GM19467 (cell line): ENCODE data around the gene GAPVD1.
A peak's percentile ranks its signal among the peaks of the same experiment; 100 is the strongest.
"Not testable (repeated sequence)": the region's sequence is repeated elsewhere in the genome, so short reads cannot be mapped to it uniquely, and the experiment has no call there.

Experiments used
- ATAC-seq: cut with Tn5 transposase; IDR thresholded peaks from one replicate; pipeline ENCODE4 v1.9.1; 2021; ENCODE audit warnings: mild to moderate bottlenecking, moderate library complexity; ENCODE audit not compliant: unreplicated experiment

The GAPVD1 gene, protein sequence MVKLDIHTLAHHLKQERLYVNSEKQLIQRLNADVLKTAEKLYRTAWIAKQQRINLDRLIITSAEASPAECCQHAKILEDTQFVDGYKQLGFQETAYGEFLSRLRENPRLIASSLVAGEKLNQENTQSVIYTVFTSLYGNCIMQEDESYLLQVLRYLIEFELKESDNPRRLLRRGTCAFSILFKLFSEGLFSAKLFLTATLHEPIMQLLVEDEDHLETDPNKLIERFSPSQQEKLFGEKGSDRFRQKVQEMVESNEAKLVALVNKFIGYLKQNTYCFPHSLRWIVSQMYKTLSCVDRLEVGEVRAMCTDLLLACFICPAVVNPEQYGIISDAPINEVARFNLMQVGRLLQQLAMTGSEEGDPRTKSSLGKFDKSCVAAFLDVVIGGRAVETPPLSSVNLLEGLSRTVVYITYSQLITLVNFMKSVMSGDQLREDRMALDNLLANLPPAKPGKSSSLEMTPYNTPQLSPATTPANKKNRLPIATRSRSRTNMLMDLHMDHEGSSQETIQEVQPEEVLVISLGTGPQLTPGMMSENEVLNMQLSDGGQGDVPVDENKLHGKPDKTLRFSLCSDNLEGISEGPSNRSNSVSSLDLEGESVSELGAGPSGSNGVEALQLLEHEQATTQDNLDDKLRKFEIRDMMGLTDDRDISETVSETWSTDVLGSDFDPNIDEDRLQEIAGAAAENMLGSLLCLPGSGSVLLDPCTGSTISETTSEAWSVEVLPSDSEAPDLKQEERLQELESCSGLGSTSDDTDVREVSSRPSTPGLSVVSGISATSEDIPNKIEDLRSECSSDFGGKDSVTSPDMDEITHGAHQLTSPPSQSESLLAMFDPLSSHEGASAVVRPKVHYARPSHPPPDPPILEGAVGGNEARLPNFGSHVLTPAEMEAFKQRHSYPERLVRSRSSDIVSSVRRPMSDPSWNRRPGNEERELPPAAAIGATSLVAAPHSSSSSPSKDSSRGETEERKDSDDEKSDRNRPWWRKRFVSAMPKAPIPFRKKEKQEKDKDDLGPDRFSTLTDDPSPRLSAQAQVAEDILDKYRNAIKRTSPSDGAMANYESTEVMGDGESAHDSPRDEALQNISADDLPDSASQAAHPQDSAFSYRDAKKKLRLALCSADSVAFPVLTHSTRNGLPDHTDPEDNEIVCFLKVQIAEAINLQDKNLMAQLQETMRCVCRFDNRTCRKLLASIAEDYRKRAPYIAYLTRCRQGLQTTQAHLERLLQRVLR (N-terminal part only)

DNA sequence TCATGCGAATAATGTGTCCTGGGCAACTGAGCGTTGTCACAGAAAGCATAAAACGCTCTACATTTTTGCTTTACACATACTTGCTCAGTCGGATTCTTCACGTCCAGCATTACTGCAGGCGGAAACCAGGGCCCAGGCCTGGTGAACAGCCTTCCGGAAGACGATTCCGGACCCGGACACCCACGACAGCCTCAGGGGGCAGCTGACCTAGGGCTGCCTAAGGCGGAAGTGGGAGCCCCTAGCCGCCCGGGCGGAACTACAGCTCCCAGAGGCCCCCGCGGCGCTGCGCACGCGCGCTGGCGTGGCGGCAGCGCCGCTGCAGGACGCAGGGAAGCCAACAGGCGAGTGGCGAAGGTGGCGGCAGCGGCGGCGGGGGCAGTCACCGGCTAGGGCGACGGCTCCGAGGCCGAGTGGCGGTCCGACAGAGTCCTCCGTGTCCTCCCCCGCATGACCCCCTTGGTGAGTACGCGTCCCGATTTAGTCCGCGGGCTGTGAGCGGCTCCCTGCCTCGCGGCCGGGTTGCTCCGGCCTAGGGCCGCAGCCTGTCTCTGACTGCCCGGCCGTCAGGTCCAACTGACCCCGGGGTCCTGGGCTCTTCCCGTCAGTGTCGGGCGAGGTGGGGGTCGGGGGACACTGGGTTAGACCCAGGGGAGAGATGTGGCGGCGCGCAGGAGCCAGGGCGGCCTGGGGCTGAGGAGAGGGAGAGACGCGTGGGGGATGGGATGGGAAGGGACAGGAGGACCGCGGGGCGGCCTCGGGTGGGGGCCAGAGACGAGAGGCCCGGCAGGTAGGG lies at the start of gene GAPVD1:
Gene GAPVD1 (plus strand): TSS at position 326 of the 793 bp plus-strand sequence. CDS start 37,096 bp downstream, outside the sequence.
- peak; percentile 98 for ATAC-seq

DNA sequence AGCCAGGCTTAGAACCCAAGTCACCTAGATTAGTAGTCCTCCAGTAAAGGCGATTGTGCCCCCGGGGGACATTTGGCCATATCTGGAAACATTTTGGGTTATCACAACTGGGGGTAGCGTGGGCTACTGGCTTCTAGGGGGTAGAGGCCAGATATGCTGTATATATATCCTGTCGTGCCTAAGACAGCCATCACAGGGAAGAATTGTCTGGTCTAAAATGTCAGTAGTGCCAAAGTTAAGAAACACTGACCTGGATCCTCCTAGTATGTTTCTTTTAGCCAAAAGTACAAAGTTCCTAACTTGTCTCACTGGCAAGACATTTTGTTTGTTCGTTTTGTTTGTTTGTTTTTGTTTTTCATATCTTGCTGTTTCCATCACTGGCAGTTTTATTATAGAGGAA lies 47.4 kb upstream of the GAPVD1 start:
- no peak for ATAC-seq

DNA sequence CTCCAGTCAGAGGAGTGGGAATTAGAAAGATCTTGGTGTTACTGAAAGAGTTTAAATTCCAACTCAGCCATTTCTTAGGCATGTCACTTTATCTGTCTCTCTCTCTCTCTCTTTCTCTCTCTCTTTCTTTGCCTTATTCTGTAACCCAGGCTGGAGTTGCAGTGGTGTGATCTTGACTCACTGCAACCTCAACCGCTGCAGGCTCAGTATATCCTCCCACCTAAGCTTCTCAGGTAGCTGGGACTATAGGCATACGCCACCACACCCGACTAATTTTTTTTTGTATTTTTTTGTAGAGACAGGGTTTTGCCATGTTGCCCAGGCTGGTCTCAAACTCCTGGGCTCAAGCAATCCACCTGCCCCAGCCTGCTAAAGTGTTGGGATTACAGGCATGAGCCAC lies 43.0 kb upstream of the GAPVD1 start:
- no peak for ATAC-seq

DNA sequence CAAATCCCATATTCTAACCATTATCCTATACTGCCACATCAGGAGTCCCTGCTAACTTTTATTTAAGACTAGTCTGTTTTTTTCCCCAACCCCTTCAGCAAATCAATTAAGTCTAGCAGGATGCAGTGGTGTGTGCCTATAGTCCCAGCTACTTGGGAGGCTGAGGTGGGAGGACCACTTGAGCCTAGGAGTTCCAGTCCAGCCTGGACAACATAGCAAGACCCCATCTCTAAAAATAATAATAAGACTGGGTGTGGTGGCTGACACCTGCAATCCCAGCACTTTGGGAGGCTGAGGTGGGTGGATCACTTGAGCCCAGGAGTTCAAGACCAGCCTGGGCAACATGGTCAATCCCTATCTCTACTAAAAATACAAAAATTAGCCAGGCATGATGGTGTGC lies 36.8 kb upstream of the GAPVD1 start:
- ATAC-seq: not testable (repeated sequence)

DNA sequence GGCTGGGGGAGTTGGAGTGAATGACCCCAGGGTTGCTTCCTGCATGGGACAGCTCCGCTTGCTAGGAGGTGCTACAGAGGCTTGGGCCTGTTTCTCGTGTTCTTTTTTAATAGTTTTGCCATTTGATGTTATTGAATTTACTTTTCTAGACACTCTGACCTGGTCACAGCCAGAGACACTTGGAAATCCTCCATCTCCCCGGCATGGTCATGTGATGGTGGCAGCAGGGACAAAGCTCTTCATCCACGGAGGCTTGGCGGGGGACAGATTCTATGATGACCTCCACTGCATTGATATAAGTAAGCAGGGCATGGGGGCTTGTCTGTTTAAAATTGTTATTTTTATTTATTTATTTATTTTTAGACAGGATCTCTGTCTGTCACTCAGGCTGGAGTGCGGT lies 33.9 kb upstream of the GAPVD1 start:
- no peak for ATAC-seq

GRCh38 chr9:125233678-125234077 lies 27.9 kb upstream of the GAPVD1 start:
- no peak for ATAC-seq

DNA sequence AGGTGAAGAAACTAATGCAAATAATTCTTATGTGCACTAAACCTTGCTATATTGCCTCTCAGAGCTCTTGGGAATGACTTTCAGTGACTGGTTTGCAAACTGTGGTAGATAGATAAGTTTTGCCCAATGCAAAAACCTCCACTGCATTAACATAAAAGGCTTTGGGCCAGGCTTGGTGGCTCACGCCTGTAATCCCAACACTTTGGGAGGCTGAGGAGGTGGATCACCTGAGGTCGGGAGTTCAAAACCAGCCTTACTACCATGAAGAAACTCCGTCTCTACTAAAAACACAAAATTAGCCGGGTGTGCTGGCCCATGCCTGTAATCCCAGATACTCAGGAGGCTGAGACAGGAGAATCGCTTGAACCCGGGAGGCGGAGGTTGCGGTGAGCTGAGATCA lies 27.5 kb upstream of the GAPVD1 start:
- not testable (repeated sequence) for ATAC-seq

DNA sequence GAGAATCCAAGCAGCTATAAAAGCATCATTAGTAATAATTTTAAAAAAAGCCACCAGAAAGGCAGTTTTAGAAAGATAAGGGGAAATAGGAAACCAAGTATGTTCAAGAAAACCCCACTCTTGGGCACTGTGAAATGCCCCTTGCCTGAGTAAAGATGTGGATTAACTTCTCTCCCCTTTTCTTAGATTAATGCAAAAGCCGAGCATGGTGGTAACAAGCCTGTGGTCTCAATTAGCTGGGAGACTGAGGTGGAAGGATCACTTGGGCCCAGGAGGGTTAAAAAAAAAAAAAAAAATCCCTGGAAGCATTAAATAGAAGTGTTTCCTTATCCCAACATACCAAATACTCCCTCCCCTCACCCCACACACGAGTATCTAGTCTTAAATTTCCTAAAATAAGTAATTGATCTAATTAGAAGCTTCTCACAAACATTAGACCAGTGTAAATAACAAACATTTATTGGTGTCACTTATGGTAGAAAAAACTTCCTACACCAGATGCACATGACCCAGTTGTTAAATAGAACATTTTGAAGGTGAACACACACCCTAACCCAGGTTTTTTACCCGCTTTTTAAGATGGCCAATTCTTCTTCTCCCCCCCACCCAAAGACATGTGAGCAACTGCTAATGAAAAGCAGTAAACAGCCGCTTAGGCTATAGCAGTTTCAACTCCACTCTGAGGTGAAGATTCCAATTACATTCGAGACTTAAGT lies 25.7 kb upstream of the GAPVD1 start:
- ATAC-seq: no peak

GRCh38 chr9:125236520-125237159 lies 25.0 kb upstream of the GAPVD1 start:
- not testable (repeated sequence) for ATAC-seq

- no peak for ATAC-seq
Observed at GRCh38 chr9:125238127-125238914, 23.3 kb upstream of the GAPVD1 start.

DNA sequence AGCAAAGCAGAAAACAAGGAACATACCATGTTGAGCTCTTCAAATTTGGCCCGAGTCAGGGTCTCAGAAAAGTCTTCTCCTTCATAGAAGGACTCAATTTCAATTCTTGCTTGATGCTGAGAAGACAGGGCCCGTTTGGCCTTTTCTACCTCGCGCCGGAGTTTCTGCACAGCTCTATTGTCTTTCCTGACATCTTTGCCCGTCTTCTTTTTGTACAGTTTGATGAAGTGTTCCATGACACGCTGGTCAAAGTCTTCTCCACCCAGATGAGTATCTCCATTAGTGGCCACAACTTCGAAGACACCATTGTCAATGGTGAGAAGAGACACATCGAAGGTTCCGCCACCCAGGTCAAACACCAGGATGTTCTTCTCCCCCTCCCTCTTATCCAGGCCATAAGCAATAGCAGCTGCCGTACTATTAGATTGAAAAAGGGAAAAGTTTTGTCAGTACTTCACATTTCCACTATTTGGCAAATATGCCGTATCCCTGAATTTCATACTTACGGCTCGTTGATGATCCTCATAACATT lies 22.6 kb upstream of the GAPVD1 start:
- ATAC-seq: no peak

GRCh38 chr9:125239631-125240597 lies 21.7 kb upstream of the GAPVD1 start:
- ATAC-seq: no peak

DNA sequence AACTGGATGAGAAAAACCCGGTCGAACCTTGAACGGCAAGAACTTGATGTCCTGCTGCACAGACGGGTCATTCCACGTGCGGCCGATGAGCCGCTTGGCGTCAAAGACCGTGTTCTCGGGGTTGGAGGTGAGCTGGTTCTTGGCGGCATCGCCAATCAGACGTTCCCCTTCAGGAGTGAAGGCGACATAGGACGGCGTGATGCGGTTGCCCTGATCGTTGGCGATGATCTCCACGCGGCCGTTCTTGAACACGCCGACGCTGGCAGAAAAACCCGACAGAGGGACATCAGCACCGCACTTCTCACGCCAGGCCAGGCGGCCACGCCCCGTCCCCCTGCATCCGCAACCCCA lies 21.0 kb upstream of the GAPVD1 start:
- ATAC-seq: peak; percentile 16

- ATAC-seq: peak; percentile 82
Observed at GRCh38 chr9:125241000-125241862, 20.4 kb upstream of the GAPVD1 start, which contains the start of gene HSPA5. HSPA5 (minus strand) TSS chr9:125241343; CDS start chr9:125241126, 217 bp downstream.

GRCh38 chr9:125241863-125242739 lies 19.5 kb upstream of the GAPVD1 start:
- ATAC-seq: no peak
